HG02970 (cell line): ENCODE results near the gene PLIN5.

ENCODE experiments used
- ATAC-seq: cut with Tn5 transposase; IDR thresholded peaks from one replicate; pipeline ENCODE4 v1.9.1; 2021; ENCODE audit warnings: mild to moderate bottlenecking, moderate library complexity, moderate number of reproducible peaks; ENCODE audit not compliant: unreplicated experiment, low FRiP score

Gene PLIN5

DNA sequence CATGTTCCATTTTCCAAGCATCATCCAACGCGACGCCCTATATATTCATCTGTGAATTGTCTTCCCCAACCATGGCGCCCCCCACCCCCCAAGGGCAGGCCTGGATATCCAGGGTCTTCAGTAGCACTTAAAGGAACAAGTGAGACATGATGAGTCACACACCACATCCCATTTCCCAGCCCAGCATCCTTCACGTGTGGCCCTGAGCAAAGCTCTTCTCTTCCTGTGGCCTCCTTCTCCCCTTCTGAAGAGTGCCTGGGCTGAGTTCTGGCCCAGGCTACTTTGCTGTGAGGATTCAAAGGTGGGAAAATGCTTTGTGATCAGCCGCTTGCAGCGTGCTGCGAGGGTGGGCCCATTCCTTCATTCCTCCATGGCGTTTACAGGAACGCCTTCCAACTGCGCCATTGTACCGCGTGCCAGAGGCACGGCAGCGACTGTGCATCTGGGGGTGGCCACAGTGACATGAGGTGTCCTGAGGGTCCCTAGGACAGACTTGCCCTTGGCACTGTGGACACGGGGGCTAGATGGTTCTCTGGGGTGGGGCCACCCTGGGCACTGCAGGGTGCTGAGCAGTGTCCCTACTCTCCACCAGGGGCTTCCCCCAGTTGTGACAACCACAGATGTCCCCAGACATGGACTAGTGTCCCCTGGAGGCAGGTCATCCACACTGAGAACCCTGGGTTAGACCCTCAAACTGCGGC, 28.4 kb downstream of the PLIN5 start:
- ATAC-seq = no peak

DNA sequence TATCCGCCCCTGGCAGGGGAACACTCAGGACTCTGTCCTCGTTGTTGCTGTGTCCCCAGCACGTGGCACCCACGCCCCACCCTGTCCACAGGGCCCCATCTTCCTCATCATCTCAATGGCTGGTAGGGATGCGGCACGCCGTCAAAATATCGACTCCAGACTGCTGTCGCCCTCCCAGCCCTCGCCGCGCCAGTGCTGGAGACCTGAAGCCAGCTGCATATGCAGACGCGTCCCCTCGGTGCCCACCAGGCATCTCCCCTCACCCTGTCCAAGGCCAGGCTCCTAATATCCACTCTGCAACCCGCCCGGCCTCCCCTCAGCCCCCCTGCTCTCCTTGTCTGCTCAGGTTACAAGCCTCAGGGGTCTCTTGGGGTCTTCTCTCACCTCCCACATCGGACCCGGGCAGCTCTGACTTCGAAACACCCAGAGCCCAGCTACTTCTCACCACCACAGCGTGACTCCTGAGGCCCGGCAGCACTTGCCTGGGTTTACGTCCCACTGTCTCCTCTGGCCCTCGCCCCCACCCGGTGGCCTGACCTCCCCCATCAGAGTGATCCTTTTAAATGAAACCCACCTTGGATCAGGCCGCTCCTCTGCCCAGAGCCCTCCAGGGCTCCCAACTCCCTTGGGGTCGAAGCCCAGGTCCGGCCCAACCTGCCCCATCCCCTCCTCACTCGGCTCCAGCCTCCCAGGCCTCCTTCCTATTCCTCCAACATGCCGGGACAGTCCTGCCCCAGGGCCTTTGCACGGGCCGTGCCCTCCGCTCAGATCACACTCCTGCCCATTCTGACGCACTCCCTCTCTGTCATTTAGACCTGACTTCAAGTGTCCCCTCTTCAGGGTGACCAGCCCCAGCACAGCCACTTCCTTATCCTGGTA, 29.2 kb downstream of the PLIN5 start:
- no peak for ATAC-seq

DNA sequence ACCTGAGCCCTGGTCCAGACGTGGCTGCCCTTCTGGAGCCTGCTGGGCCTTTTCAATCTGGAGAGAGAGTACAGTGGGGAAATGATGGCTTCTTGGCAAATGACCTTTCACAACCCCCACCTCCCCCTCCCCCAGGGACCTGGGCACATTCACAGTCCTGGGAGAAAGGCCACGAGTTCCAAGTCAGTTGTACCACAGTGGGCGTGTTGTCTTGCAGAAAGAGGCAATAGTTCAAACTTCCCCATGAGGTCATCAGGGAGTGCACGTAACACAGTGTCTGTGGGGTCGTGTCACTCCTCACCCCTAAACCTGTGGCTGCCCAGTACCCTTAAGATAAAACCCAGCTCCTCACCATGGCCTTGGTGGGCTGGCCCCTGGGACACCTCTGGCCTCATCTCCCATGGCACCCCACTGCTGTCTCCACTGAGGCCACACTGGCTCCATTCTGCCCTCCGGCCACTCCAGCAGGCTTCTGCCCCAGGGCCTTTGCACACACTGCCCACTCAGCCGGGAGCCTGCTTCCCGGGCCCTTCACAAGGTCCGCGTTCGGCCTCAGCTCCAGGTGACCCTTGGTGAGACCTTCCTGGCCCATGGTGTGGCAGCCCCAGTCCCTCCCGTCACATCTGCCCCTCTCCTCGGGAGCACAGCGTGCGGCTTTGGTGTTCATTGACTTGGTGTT, 30.0 kb downstream of the PLIN5 start:
- no peak for ATAC-seq

DNA sequence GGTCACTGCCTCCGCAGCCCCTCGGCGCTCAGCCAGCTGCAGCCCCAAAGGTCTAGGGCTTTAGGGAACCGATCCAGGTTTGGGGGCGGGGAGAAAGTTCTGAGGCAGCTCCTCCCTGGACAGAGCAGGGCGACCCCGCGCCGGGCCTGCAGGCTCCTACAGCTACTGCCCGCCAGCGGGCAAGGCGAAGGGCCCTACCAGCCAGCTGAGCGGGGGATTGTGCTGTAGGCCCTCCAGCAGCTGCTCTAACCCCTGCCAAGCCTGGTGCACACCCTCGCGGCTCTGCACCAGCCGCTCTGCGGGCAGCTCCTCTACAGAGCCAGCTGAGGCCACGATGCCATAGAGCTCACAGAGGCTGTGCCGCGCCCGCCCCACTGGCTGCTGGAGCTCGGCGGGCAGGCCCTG, 30.7 kb downstream of the PLIN5 start:
- no peak for ATAC-seq

DNA sequence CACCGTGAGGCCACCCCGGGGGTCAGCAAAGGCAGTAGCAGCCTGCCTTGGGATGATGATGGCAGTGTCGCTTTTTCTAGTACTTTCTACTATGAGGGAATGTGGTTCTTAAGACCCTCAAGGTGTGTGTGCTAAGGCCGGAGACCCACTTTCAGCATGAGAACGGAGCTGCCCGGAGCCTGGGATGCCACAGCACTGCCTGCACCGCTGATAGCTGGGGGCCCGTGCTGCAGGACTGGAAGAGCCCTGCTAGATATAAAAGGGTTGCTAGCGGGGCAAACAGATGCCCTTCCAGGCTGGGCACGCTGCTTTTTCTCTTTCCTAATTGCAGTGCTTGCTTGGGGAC, 31.2 kb downstream of the PLIN5 start:
- ATAC-seq = no peak

DNA sequence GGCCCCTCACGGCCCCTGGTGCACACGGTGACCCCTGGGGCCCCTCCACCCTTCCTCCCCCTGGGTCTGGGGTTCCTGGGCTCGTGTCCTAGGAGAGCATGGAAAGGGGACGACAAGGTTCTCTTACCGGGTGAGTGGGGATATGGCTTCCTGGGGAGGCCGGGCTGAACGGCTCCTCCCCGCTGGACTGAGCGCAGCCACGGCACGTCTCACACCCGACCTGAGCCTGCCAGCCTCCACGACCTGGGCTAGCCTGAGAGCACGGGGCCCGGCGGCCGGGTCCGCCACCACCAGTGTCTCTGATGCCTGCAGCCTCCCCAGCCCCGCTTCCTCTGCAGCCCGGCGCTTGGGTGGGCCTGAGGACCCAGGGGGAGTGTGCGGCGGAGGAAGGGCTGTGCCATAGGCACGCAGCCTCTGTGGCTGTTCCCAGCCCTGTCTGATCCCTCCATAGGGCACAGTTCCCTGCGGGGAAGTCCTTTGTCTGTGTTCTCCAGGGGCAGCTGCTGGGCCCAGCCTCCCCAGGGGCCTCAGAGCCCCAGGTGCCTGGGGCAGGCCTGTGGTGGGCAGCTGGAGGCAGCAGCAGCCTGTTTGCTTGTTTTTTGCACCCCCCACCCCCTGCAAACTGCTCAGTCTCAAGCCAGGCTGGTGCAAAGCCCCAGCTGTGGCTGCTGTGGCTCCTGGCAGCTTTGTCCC, 31.7 kb downstream of the PLIN5 start:
- ATAC-seq = no peak

DNA sequence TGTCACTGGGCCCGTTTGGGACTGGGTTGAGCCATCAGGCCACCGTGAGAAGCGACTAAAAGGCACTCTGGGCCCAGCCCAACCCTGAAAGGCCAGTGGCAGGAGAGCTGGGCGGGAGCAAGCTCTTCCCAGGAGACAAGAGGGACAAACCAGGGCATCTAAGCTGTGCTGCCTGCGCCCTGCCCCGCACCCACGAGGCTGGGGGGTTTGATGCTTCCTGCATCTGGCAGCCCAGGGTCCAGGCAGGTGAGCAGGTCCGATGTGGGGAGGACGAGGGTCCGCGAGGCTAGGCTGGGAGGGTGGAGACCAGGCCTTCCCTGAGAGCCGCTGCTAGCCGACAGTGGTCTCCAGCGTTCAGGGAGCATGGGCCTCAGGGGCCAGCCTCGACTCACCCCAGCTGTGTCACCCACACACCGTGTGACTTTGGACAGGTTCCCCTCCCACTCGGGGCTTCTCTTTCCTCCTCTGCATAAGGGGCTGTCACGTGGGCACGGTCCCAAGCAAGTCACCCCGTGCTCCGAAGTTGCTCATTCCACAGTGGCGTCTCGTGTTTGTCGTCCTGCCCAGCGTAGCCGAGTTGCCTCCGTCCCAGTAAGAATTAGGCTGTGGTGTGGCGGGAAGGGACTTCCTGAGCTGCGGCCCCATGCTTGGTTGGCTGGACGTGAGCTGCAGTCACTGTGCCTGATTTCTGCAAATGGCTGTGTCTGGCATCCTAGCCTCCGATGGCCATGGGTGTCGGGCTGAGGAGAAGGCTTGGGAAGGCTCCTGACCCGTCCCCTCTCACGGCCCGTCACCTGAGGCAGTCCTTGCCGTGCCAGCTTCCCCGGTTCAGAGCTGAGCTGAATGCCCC, 32.5 kb downstream of the PLIN5 start:
- no peak for ATAC-seq

DNA sequence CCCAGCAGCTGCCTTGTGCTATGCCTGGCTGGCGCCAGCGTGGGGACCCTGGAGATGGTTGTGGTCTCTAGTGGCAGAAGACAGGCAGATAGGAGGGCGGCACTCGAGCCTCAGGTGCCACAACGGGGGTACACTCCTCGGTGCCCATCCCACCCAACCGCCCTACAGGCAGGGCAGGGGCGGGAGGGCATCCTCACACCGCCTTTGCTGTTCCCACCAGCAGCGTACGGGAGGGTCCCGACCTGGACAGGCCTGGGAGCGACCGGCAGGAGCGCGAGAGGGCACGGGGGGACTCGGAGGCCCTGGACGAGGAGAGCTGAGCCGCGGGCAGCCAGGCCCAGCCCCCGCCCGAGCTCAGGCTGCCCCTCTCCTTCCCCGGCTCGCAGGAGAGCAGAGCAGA, 33.3 kb downstream of the PLIN5 start:
- ATAC-seq = no peak

DNA sequence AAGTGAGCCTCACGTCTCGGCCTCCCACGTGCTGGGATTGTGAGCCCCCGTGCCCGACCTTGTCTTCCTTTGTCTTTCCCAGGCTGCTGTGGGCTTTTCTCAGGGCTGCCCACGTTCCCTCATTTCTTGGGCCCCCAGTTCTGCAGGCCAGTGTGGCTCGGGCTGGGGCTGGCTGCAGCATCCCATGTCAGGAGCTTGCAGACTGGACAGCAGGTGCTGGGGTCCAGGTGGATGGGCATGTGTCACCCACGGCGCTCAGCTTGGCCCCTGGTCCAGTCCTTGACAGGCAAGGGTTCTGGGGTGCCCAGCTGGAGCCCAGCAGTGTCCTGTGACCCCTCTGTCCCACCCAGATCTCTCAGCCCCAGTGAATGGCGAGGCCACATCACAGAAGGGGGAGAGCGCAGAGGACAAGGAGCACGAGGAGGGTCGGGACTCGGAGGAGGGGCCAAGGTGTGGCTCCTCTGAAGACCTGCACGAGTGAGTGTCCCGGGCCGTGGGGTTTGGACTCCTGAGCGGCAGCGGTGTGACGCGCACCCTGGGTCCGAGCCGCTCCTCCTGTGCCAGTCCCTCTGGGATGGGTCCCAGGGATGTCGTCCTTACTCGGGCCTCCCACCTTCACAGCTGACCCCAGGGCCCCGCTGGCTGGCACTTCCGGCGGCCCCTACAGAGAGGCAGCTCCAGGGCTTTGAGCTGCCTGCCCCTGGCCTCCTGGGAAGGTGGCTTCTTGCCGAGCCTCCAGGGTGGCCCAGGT, 34.0 kb downstream of the PLIN5 start:
- no peak for ATAC-seq

DNA sequence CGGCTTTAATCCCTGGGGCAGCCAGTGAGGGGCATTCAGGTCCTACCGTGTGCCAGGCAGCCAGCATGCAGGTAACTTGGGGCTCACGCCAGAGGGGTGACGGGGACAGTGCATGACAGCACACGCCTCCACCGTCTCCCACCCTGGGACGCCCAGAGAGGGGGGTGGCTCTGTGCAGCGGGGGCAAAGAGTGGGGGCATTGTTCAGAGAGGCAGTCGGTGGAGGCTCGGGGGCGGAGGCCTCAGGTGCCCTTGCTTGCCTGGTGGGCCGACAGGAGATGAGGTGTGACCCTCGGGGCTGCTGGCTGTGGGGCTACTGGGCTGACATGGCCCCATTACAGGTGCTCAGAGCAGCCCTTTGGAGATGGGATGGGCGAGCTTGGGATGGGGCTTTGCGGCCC, 35.2 kb downstream of the PLIN5 start:
- ATAC-seq = no peak

DNA sequence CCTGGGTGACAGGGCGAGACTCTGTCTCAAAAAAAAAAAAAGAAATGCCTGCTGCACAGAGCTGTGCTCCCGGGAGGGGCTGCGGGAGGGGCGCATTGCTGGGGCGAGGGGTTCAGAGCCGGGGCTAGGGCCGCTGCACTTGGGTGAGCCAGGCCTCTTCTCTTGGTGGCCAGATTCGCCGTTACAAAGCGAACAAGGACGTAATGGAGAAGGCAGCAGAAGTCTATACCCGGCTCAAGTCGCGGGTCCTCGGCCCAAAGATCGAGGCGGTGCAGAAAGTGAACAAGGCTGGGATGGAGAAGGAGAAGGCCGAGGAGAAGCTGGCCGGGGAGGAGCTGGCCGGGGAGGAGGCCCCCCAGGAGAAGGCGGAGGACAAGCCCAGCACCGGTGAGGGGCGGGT, 35.7 kb downstream of the PLIN5 start:
- ATAC-seq = no peak

DNA sequence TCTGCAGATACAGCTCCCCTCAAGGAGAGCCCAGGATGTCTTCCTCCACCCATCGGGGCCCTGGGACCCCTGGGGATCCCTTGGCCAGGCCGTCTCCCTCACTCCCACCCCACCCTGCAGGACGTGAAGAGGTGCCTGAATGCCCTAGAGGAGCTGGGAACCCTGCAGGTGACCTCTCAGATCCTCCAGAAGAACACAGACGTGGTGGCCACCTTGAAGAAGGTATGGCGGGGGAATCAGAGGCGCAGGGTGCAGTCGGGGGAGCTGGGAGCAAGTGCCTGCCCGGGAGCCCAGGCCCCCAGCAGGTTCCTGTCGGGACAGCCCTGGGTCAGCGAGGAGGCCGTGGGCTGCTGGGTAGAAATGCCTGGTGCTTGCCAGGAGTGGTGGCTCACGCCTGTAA, 36.3 kb downstream of the PLIN5 start:
- ATAC-seq = no peak

DNA sequence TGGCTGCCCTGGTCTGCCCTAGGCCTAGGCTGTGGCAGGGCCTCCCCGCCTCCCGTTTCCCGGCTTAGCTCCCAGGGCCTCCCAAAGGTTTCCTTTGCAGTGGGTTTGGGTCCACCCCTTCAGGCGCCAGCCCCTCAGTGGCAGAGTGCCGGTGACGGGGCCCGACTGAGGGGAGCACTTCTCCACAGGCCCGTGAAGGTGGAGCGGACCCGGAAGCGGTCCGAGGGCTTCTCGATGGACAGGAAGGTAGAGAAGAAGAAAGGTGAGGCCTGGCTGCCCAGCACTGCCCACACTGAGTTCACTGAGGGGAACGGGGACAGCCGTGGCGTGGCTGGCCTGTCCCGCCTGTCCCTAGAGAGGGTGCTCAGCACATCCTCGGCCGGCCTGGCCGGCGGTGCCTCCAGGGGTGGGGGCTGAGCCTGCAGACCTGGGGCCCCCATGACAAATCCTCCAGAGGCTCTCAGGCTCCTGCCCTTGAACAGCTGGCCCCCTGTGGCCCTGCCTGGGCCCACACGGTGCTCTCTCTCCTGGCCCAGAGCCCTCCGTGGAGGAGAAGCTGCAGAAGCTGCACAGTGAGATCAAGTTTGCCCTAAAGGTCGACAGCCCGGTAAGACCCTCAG, 37.1 kb downstream of the PLIN5 start:
- no peak for ATAC-seq

DNA sequence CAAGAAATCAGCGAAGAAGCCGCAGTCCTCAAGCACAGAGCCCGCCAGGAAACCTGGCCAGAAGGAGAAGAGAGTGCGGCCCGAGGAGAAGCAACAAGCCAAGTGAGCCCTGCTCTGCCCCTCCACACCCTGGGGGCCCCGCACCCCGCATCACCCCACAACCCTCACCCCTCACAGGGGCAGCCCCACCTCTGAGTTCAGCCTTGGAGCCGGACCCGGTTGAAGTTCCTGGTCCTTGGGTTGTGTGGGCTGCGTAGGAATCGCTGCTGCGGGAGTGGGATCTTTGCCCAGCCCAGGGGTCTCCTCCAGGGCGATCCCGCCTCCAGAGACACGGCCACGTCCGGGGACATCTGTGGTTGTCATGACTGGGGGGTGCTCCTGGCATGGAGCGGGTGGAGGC, 38.7 kb downstream of the PLIN5 start:
- no peak for ATAC-seq

DNA sequence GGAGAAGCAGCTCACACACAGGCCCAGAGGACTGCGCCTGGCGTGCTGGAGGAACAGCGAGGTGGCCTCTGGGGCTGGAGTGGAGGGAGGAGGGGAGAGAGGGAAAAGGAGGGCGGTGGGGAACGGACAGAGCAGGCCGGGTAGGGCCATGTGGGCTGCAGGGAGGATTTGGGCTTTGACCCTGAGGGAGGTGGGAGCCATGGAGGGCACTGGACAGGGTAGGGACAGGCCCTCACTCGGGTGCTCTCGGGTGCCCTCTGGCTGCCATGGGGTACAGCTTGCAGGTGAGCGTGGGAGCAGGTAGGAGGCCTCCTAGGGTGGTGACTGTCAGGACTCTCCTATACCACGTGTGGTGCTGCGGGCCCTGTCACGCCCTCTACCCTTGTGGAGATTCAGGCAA, 39.6 kb downstream of the PLIN5 start:
- ATAC-seq = no peak

DNA sequence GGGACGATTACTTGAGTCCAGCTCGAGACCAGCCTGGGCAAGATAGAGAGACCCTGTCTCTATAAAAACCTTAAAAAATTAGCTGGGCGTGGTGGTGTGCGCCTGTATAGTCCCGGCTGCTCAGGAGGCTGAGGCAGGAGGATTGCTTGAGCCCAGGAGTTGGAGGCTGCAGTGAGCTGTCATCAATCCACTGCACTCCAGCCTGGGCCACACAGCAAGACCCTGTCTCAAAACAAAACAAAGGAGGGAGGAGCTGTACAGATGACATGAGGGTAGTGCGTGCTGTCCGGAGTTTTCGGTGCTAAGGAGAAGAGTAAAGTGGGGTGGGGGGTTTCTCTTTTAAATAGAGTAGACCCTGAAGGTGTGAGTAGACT, 40.3 kb downstream of the PLIN5 start:
- ATAC-seq = no peak

DNA sequence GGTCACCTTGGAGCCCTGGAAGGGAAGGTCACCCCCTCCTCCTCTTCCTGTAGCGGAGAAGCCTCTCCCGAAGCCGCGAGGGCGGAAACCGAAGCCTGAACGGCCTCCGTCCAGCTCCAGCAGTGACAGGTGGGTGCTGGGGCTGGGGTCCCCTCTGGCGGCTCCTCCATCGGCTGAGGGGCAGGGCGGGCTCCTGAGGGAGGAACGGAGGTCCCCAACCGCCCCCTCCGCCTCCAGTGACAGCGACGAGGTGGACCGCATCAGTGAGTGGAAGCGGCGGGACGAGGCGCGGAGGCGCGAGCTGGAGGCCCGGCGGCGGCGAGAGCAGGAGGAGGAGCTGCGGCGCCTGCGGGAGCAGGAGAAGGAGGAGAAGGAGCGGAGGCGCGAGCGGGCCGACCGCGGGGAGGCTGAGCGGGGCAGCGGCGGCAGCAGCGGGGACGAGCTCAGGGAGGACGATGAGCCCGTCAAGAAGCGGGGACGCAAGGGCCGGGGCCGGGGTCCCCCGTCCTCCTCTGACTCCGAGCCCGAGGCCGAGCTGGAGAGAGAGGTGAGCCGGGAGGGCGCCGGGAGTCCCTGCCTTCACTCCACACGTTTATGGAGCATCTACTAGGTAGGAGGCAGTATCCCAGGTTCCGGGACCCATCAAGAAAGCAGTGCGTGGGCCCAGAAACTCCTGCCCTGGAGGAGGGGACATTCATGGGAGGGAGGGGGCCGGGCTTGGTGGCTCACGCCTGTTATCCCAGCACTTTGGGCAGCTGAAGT, 40.9 kb downstream of the PLIN5 start:
- no peak for ATAC-seq
